HG02938 (cell line): ENCODE measurements around the gene CHPT1.
"Not testable (repeated sequence)": the region's sequence is repeated elsewhere in the genome, so short reads cannot be mapped to it uniquely, and the experiment has no call there.

ENCODE experiments used
- ATAC-seq: cut with Tn5 transposase; IDR thresholded peaks from one replicate; pipeline ENCODE4 v1.9.1; 2021; ENCODE audit warnings: mild to moderate bottlenecking, moderate library complexity; ENCODE audit not compliant: unreplicated experiment

CHPT1 gene

GRCh38 chr12:101681627-101682026 lies 15.8 kb upstream of the CHPT1 start:
- ATAC-seq = not testable (repeated sequence)

GRCh38 chr12:101685092-101685491 lies 12.3 kb upstream of the CHPT1 start:
- no peak for ATAC-seq

GRCh38 chr12:101686176-101686575 lies 11.3 kb upstream of the CHPT1 start:
- no peak for ATAC-seq

- ATAC-seq = no peak
Observed at GRCh38 chr12:101690544-101691098, 6.8 kb upstream of the CHPT1 start.

- no peak for ATAC-seq
Observed at GRCh38 chr12:101691503-101692096, 5.8 kb upstream of the CHPT1 start.

GRCh38 chr12:101694297-101694848 lies 3.1 kb upstream of the CHPT1 start:
- no peak for ATAC-seq

- ATAC-seq = no peak
Observed at GRCh38 chr12:101694986-101695385, 2.5 kb upstream of the CHPT1 start.

GRCh38 chr12:101695706-101696105 lies 1.7 kb upstream of the CHPT1 start:
- no peak for ATAC-seq

GRCh38 chr12:101696251-101697196 lies 916 bp upstream of the CHPT1 start:
- peak; percentile 39 for ATAC-seq

- peak; percentile 34 for ATAC-seq
Observed at GRCh38 chr12:101697930-101698799, 725 bp downstream of the CHPT1 start.

- no peak for ATAC-seq
Observed at GRCh38 chr12:101698800-101699347, 1.4 kb downstream of the CHPT1 start.

GRCh38 chr12:101700299-101700820 lies 2.9 kb downstream of the CHPT1 start:
- ATAC-seq = no peak

GRCh38 chr12:101703487-101703886 lies 6.0 kb downstream of the CHPT1 start:
- no peak for ATAC-seq

- ATAC-seq = no peak
Observed at GRCh38 chr12:101706403-101706802, 9.0 kb downstream of the CHPT1 start.

- ATAC-seq = no peak
Observed at GRCh38 chr12:101707131-101707782, 9.8 kb downstream of the CHPT1 start.

GRCh38 chr12:101710288-101710687 lies 12.8 kb downstream of the CHPT1 start:
- ATAC-seq = no peak

GRCh38 chr12:101713059-101713682 lies 15.7 kb downstream of the CHPT1 start:
- ATAC-seq = no peak

- no peak for ATAC-seq
Observed at GRCh38 chr12:101713930-101714329, 16.5 kb downstream of the CHPT1 start.

GRCh38 chr12:101714877-101715444 lies 17.5 kb downstream of the CHPT1 start:
- ATAC-seq = no peak
